ENCODE data around the gene ATP9B.
"Not testable (repeated sequence)": the region's sequence is repeated elsewhere in the genome, so short reads cannot be mapped to it uniquely, and the experiment has no call there.

The ATP9B gene

DNA sequence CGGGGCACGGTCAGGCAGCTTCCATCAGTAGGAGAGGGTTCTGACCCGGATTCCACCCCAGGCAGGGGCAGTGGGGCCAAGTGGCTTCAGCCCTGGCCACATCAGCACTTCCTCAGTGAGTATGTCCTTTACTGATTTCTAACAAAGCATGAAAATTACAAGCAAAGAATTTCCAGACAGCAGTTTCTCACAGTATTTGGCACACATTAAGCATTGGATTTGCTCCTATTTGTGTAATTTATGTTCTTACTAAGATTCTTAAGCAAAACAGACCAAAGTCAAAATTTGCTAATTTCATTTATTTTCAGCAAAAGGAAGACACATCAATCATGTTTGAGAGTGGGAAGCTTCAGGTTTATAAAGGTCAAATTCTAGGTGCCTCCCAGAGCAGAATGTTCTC is 253.2 kb downstream of the ATP9B start:
- TF ChIP-seq, protein P1, sequence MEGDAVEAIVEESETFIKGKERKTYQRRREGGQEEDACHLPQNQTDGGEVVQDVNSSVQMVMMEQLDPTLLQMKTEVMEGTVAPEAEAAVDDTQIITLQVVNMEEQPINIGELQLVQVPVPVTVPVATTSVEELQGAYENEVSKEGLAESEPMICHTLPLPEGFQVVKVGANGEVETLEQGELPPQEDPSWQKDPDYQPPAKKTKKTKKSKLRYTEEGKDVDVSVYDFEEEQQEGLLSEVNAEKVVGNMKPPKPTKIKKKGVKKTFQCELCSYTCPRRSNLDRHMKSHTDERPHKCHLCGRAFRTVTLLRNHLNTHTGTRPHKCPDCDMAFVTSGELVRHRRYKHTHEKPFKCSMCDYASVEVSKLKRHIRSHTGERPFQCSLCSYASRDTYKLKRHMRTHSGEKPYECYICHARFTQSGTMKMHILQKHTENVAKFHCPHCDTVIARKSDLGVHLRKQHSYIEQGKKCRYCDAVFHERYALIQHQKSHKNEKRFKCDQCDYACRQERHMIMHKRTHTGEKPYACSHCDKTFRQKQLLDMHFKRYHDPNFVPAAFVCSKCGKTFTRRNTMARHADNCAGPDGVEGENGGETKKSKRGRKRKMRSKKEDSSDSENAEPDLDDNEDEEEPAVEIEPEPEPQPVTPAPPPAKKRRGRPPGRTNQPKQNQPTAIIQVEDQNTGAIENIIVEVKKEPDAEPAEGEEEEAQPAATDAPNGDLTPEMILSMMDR (IDR thresholded peaks at IDR 0.05; ENCODE audit: borderline replicate concordance, insufficient read depth, low read depth, low read length), result no peak
- H3K4me3 ChIP-seq (ENCODE audit: low read depth, low read length), result no peak overlapping the region

DNA sequence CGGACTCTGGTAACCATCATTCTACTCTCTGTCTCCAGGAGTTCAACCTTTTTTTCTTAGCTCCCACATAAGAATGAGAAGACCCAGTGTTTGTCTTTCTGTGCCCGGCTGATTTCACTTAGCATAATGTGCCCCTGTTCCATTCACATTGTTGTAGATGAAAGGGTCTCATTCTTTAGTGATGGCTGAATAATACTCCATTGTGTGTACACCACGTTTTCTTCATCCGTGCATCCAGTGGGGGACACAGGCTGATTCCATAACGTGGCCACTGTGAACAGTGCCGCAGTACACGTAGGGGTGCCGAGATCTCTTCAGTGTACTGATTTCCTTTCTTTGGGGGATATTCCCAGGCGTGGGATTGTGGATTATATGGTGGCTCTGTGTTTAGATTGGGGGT is 254.3 kb downstream of the ATP9B start:
- H3K4me3 ChIP-seq (ENCODE audit: low read depth, low read length), result no peak overlapping the region
- TF ChIP-seq, protein P1 (IDR thresholded peaks at IDR 0.05; ENCODE audit: borderline replicate concordance, insufficient read depth, low read depth, low read length), result no peak

DNA sequence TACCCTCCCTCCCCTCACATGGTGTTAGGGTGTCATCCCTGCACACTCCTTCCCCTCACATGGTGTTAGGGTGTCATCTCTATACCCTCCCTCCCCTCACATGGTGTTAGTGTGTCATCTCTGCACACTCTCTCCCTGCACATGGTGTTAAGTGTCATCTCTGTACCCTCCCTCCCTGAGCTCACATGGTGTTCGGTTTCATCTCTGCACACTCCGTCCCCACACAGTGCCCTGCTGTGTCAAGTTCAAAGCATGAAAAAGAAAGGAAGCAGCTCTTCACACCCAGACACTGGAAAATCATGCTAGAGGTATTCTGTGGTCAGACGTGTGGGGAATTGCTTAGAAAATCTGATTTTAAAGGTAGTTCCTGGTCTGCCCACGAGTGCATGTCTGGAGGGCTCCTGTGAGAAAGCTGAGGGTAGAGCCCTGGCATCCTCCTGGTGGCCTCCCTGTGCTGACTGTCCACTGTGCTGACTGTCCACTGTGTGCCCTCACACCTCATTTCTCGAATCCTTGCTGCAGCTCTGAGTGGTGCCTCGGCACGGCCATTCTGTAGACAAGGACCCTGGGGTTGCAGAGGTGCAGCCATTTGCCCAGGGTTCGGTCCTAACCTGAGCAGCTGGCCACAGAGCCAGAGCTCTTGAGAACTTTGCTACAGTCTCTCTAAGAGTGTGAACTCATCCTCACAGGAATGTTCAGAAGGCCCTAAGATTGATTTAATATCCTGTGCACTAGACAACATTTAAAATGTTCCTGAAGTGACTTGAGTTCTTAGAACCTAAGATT is 257.4 kb downstream of the ATP9B start:
- TF ChIP-seq, protein P1 (IDR thresholded peaks at IDR 0.05; ENCODE audit: borderline replicate concordance, insufficient read depth, low read depth, low read length), result no peak
- H3K4me3 ChIP-seq (ENCODE audit: low read depth, low read length), result no peak overlapping the region

DNA sequence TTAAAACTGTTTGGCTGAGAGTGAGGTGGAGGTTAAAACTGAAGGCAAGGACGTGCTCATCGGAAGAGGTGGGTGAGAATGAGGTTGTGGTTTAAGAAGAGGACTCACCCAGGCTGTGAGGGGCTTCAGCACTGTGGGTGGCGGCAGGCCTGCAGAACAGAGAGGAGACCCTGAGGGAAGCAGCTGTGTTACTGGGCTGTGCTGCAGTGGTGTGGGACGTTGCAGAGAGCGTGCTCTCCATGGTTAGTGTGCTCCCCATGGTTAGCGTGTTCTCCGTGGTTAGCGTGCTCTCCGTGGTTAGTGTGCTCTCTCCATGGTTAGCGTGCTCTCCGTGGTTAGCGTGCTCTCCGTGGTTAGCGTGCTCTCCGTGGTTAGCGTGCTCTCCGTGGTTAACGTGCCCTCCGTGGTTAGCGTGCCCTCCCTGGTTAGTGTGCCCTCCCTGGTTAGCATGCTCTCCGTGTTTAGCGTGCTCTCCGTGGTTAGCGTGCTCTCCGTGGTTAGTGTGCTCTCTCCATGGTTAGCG is 258.1 kb downstream of the ATP9B start:
- H3K4me3 ChIP-seq (ENCODE audit: low read depth, low read length), result no peak overlapping the region
- TF ChIP-seq, protein P1 (IDR thresholded peaks at IDR 0.05; ENCODE audit: borderline replicate concordance, insufficient read depth, low read depth, low read length), result no peak

DNA sequence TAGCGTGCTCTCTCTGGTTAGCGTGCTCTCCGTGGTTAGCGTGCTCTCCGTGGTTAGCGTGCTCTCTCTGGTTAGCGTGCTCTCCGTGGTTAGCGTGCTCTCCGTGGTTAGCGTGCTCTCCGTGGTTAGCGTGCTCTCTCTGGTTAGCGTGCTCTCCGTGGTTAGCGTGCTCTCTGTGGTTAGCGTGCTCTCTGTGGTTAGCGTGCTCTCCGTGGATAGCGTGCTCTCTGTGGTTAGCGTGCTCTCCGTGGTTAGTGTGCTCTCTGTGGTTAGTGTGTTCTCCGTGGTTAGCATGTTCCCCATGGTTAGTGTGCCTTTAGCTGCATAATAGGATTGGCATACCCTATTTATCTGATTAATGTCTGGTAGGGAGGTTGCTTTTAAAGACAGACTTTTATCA is 258.7 kb downstream of the ATP9B start:
- H3K4me3 ChIP-seq (ENCODE audit: low read depth, low read length), result not testable (repeated sequence)

DNA sequence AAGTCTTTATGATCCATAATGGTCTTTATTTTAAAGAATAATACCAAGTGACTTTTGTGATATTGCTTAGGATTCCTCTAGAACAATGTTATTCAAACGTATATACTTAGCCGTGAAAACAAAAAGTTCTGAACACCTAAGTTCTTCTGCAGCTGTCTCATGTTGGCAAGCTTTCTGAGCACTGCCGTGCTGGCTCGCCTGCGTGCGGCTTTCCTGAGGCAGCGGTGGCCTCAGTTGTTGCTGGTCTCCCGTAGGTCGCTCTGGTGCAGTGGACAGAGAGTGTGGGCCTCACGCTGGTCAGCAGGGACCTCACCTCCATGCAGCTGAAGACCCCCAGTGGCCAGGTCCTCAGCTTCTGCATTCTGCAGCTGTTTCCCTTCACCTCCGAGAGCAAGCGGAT is 259.7 kb downstream of the ATP9B start:
- TF ChIP-seq, protein P1 (IDR thresholded peaks at IDR 0.05; ENCODE audit: borderline replicate concordance, insufficient read depth, low read depth, low read length), result no peak

DNA sequence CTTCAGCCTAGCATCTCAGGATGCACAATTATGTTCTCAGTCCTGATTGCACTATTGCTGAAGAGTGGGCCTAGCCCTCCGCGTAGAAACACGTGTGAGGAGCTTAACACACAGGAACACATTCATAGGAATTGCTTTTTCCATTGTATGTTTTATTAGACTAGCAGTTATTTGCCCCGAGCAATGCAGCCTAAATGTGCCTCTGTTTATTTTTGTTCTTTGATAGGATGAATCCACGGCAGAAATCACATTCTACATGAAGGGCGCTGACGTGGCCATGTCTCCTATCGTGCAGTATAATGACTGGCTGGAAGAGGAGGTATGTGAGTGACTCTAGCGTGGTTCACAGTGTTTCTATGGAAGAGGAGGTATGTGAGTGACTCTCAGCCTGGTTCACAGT is 260.6 kb downstream of the ATP9B start:
- no peak overlapping the region for H3K4me3 ChIP-seq (ENCODE audit: low read depth, low read length)
- TF ChIP-seq, protein P1 (IDR thresholded peaks at IDR 0.05; ENCODE audit: borderline replicate concordance, insufficient read depth, low read depth, low read length), result no peak

More for the DNA sequence above, 259.7 kb downstream of the ATP9B start:
- no peak overlapping the region for H3K4me3 ChIP-seq (ENCODE audit: low read depth, low read length)
